Stimulated activated naive CD4-positive, alpha-beta T cell (primary cell): ENCODE measurements around the gene AP1AR.
A peak's percentile ranks its signal among the peaks of the same experiment; 100 is the strongest.

Source experiments
- DNase-seq, 6 experiments: peaks; one replicate each; lab custom pipeline; 2025; lab: John Stamatoyannopoulos, UW

The AP1AR gene

GRCh38 chr4:112222219-112222955 is 9.2 kb upstream of the AP1AR start:
- DNase-seq, result no peak

DNA sequence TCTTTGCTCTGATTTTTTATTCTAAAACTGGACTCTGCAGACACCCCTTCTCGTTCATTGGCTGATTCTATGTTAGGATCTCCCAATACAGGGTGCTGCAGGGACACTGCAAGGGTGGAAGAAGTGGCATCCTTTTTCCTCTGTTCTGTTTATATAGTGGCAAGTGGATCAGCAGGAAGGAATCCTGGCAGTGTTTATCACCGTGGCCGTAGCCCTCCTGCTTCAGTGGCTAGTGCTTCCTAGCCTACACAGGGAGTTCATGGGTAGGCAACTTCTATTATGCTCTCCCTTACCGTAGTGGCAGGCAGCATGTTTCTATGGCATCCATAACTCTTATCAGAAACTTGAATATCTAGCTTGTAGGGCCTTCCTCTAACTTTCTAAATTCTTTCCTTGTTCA is 6.4 kb upstream of the AP1AR start:
- no peak for DNase-seq

DNA sequence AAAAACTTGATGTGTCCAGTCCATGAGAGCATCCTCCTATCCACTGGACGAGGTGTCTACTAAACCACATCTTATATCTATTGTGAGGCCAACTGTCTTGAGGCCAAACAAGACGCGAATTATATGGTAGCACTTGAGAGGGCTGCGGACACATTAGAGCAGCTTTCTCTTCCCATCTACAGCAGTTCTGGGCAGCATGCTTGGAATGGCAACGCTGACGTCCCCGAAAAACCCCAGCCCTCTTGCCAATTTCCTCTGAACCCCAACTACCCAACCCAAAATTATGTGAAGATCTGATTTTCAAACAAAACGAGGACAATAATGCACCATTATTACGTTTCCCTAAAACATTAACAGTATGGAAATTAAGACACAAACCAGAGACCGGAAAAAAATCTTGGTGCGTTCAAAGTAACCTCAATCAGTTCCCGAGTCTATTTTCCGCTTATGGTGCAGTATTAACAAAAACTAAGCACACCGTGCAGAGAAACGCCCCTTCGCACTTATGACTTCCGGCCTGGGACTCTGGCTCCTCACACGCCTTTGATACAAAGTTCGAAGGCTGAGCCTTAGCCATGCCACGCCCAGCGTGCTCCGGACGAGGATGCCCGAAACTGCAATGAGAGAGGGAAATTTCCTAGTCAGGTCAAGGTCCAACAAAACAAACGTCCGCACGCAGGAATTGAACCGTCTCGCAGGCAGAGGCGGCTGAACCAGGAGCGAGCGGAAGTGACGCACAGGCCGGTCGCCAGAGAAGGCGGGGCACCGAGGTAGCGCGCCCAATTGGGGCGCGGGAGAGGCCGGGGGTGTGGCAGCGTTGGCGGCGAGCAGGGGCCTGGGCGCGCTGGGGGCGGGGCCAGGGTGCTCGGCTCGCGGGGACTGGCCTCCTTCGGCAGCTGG is 458 bp upstream of the AP1AR start:
- DNase-seq, result peak; percentile 90 to 97 (median 94)

DNA sequence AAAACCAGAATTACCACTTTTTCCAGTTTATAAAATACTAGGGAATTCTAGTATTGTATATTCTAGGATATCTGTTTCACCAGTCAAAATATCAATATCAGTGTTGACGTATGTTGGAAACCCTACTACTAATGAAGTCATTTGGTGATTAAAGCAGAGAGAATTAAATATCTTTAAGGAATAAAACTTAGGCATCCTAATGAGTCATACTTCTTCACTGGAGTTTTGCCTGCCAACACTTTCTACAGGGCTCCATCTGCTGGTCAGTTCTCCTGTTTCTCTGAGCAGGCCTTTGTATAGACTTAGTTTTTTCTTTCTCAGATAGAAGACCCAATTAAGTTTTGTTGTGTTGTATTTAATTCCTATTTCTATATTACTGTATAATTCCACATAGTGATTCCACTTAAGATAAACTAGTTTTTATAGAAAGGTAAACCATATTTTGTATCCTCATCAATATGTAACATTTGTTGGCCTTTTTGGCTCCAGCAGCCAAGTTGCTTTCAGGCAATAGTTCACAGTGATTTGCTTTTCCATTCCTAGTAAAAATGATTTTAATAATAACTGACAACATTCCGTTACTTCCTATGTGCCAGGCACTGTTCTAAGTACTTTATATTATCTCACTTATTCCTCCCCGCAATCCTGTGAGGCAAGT is 3.5 kb downstream of the AP1AR start:
- DNase-seq, result peak in 5 of 6 experiments; percentile 27 to 54 (median 51)

DNA sequence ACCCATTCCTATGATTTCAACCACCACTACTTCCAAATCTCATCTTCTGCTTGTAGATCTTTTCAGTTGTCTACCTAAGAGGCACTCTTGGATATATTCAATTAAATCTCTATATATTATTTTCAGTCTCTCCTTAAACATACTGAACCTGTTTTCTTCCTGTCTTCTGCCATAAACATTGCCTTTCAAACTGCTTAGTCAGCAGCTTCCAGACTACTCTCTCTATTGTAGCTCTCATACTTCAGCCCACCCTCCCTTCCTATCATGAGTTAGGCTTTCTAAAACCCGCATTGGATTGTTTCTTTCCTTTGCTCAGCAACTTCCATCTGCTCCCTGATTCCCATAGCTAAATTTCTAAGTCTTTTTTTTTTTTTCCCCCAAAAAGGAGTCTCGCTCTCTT is 4.5 kb downstream of the AP1AR start:
- no peak for DNase-seq

DNA sequence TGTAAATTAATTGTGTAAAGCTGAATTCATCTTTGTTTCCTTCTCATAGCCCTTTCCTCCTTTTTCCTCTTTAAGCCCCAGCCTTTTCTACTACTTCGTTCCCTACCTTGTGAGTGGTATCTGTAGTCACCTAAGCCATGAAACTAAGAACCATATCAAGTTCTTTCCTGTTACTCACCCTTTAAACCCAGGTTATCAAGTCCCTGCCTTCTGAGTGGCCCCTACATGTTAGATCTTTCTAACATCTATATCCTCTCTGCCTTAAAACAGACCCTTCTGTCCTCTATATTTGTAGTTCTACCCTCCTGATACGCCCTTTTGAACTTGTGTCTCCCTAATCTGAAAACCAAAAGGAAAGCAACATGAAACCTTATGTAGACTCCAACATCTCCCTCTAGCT is 7.2 kb downstream of the AP1AR start:
- DNase-seq, result no peak

GRCh38 chr4:112245383-112245782 is 13.8 kb downstream of the AP1AR start:
- DNase-seq, result no peak

DNA sequence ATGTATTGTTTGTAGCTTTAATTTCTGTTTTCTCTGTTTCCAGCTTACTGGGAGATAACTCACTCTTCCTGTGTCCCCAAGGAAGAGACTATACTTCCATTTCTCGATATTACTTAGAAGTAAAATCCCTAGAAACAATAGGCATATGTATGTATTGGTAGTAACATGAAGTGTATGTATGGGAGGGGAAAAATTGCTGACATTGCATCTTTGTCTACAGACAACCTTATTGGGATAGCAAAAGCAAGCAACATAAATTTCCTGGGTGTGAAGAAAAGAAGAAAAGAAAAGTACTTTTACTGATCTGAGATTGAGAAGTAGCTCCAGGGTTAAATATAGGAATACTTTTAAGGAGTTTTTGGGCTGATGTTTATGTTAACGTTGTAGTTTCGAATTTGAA is 15.4 kb downstream of the AP1AR start:
- no peak for DNase-seq

DNA sequence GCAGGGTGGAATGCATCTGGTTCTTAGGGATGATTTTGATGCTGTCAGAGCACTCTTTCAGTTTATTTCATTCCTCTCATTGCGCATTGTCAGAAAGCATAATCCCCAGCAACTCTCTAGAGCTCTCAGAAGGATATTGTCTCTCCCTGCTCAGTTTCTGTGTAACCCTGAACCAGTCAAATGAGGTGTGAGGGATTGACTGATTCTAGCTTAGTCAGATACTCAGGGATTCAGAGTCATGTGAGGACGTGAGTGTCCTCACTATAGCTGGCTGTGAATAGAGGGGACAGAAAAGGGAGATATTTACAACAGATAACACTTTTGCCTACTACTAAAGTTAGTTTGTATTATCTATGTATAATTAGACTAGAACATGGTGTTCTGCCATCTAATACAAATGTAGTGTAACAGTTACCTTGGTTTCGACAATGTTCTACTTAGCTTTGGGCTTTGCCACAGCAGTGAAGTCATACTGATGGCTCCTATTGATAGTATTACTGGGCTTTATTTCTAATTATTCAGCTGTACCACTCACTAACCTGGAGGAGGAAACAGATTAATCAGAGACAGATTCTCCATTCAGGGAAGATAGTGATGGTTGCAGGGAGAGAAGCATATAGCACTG is 19.5 kb downstream of the AP1AR start:
- no peak for DNase-seq

DNA sequence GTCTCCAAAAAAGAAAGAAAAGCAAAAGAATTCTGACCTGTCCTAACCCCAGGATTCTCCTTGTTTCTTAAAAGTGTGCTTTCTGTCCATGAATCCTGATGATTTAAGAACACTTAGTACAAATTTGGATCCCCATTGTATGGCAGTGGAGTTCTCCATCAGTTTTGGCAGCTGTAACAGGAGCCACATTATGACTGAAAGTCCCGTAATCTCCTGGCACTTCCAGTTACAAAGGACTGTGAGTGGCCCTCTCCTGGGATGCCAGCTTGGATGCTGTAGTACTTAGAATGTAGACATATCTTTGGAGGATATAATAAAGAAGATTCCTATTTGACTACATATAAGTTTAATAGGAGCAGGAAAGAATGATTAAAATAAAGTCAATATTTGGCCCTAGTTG is 20.6 kb downstream of the AP1AR start:
- no peak for DNase-seq

DNA sequence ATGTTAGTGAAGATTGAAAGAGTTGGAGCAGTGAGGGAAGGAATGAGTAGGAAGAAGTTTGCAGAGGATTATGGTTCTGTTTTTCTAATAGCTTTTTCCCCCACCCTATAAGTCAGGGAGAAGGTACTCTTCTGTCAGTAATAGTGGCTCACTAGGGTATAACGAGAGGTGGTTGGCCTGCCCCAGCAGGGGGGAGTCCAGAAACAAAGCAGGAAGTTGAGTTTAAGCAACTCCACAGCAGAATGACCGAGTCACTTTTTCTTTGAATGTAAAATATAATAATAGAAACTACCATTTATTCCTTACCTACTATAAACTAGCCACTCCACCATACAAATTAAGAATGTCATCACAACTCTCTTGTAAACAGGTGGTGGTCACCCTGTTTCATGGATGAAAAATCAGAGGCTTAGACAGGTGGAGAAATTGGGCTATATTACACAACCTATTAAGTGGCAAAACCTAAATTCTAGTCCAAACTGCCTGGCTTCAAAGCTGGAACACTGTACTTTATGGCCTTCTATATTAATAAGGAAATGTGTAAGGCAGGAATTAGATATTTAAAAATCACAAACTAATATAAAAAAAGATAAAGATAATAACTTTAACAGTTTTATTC is 21.9 kb downstream of the AP1AR start:
- DNase-seq, result no peak

DNA sequence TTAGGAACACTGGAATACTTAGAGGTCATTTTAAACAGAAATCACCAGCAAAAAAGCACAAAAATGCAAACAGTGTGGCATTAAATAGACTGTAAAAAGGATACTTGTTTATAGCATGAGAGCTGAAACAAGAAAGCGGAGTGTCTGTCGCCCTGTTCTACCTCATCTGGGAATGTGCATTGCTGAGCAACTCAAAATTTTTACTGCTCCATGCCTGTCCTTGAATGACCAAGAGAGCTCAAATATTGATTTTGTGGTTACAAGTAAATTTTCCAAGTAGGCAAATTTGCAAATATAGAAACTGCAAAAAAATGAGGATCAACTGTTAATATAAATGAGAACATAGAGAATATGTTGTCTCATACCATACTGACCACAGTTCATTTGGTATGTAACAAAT is 25.5 kb downstream of the AP1AR start:
- no peak for DNase-seq

DNA sequence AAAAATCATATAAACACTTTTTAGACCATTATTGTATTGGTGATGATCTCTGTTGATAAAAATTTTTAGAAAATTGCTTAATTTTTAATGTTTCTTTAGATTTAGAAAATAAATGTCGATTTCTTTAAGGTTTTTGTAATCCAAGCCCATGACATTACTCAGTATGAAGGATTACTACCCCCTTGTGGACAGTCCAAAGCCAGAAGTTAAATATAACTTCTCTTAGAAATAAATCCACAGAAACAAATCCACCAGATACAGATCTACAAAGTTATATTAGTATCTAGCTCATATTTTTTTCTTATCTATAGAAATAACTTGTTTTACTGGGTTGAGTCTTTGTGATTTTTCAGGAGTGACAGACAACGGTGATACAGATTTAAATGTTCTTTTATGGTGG is 35.2 kb downstream of the AP1AR start:
- DNase-seq, result peak in 2 of 6 experiments; percentile 4 to 12

DNA sequence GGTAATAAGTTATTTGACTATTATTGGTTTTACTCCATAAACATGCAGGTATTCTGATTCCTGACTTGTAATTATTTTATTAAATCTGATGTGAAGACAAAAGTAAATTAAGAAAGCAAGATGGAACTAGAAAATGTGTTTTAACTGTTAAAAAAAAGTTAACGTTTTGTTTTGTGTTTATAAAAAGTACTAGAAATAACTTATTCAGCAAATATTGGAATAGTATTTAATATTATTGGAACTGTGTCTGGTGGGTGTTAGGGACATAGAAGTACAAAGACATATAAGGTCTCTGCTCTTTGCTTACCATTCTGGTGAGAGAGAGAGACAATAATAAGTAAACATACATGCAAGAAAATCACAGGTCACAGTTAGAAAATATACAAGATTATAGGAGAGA is 38.5 kb downstream of the AP1AR start:
- DNase-seq, result no peak

DNA sequence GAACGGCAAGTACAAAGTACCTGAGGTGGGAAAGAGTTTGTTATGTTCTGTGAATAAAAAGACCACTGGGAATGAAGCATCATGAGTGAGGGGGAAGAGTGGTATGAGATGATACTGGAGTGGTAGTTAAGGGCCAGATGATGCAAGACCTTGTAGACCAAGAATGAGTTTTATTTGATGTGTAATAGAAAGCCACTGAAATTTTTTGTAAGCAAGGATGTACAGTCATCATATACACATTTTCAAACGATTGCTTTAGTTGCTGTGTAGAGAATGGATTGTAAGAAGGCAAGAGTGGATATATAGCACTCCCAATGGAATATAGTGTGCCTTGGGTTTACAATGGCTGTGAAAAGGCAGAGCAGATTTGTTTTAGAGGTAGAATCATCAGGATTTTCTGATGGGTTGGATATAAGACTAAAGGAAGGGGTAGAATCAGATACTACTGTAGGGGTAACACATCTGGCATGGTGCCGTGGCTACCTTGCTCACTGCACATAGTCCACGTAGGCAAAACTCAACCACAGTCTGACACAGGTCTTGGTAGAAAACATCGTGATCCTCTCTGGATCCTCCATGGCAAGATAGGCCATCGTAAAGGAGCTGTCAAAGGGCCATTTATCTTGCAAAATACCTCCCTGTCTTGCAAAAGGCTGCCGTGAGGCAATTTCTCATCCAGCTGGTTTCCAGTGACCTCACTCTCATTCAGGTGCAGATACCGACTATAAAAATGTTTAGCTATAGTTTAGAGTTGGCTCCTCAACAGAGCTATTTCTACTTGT is 39.2 kb downstream of the AP1AR start:
- no peak for DNase-seq

DNA sequence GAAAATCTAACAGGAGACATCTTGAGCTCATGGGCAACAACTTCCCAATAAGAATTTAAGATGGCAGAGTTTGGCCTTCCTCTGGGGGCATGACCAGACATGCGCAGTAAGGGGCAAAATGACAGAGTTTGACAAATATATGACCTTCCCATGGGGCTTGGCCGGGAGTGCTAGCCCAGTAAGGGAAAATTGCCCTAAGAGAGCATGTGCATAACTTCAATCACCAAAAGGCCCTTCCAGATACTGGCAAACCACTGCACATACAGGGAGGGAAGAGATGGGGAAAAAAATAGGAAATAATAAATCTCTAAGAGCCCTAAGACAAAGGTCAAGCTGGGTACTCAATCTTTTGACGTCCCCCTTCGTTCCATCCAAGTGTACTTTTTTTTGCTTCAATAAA is 40.7 kb downstream of the AP1AR start:
- no peak for DNase-seq

DNA sequence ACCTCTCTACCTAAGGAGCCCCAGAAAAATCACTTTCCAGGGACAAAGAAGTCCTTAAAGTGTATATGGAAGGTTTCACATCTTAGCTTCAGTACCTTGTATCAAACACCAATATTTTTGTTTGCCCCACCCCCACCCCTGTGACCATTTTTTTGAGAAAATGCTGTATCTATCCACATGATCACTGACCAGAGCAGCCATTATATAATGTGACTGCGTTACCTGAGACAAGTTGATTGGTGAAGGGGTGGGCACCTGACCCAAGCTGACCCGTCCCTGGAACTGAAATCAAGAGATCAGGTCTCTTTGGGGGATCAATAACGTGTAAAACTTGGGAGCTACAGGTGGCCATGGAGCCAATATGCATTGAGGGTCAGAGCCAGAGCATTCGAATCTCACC is 43.4 kb downstream of the AP1AR start:
- DNase-seq, result no peak

DNA sequence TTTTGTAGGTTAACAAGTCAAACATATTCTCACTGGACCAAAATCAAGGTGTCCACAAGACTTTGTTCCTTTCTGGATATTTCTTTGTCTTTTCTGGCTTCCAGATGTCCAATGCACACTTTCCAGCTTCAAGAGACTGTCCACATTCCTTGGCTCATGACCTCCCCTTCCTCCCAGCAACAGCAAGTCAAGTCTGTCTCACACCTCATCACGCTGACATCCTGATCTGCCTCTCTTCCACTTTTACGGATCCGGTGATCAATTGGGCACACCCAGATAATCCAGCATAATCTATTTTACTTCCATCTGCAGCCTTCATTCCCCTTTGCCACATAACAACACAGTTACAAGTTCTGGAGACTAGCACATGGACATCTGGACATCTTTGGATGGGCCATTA is 44.5 kb downstream of the AP1AR start:
- no peak for DNase-seq

- no peak for DNase-seq
These were observed 45.6 kb downstream of the AP1AR start for GRCh38 chr4:112277220-112277619.

DNA sequence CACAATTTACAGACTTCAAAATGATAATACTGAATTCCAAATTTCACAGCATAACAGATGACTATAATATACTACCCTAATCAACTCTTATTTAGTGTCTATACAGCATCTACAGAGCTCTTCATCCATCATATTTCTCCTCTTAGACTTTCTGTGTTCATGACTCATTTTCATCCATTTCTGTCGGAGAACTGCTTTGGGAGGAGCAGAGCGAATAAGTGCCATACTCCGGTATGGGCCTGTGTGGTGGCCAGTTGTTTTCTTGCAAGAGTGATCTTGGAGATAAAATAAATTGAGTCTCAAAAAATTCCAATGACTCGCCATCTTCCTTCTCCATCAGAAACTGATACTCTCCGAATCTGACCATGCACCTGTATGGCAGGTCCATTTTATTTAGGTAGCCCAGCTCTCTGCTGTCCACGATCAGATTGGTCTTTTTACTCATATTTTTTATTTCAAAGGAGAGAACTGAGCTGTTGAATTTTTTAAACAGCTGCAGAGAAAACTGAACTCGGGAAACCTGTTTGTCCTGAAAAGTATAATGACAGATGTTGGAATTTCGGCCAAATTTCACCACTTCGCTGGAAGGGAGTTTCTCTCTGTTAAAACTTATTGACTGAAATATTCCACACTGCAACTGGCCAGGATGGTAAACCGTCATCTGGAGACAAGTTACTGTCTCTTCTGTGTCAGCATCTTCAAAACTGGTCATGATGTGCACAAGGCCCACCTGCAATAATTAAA is 46.3 kb downstream of the AP1AR start:
- DNase-seq, result no peak
